Aorta (tissue), 5 donors: Measurements from ENCODE around the gene DHX15. TPM values are rescaled to one million over a fixed set of nuclear protein-coding genes. Genes with fewer than 3 reads are reported as not detected.

Experiments used
- ATAC-seq: fragments of 200-7000 bp; cut with Tn5 transposase; one replicate; pipeline ENCODE4 v1.9.1; 2022; ENCODE audit warnings: moderate library complexity; ENCODE audit not compliant: low FRiP score
- DNase-seq, 2 donors: peaks; one replicate each; pipeline ENCODE4 v3.0.0-alpha.2; 2020
- H3K27ac ChIP-seq, 2 donors: one replicate each; pipeline ENCODE4 v1.5.1; 2013; ENCODE audit warnings: low read length in 2 of 2, mild to moderate bottlenecking in 2 of 2, moderate library complexity in 2 of 2, control low read depth in 1 of 2, inconsistent platforms in 1 of 2, low read depth in 1 of 2
- H3K27me3 ChIP-seq, 2 donors: one replicate each; pipeline ENCODE4 v1.6.1; 2013; ENCODE audit warnings: control low read depth in 1 of 2, low read length in 1 of 2, mild to moderate bottlenecking in 1 of 2, moderate library complexity in 1 of 2; ENCODE audit not compliant: insufficient read depth in 2 of 2, control insufficient read depth in 1 of 2
- H3K36me3 ChIP-seq, 2 donors: one replicate each; pipeline ENCODE4 v1.6.1; 2013; ENCODE audit warnings: control low read depth in 1 of 2, low read length in 1 of 2, mild to moderate bottlenecking in 1 of 2; ENCODE audit not compliant: insufficient read depth in 2 of 2, control insufficient read depth in 1 of 2
- H3K4me1 ChIP-seq, 2 donors: one replicate each; pipeline ENCODE4 v1.6.1; 2013; ENCODE audit warnings: low read length in 2 of 2, control low read depth in 1 of 2, mild to moderate bottlenecking in 1 of 2, moderate library complexity in 1 of 2; ENCODE audit not compliant: insufficient read depth in 2 of 2, control insufficient read depth in 1 of 2
- H3K4me3 ChIP-seq, 2 donors: one replicate each; pipeline ENCODE4 v1.5.1; 2013; ENCODE audit warnings: low read length in 2 of 2, control low read depth in 1 of 2, mild to moderate bottlenecking in 1 of 2
- H3K9me3 ChIP-seq: one replicate; pipeline ENCODE4 v1.6.1; 2013; ENCODE audit warnings: mild to moderate bottlenecking, low read length; ENCODE audit not compliant: control insufficient read depth
- WGBS, 2 donors: extraction: QIAGEN DNeasy Blood & Tissue Kit; methylation state at CpG; one replicate each; pipeline ENCODE4 v1.1.7; 2013; 5-methylcytosine and 5-hydroxymethylcytosine counted together
- intact Hi-C, 2 donors: fragments of 100-400 bp; cut with DNase I; formaldehyde crosslinking; loops; one replicate each; pipeline versions ENCODE4 v1.14.2 to v1.15.0; 2022
- polyA plus RNA-seq, 2 donors: library from polyadenylated mRNA; stranded (reverse); fragments of 200-250 nt; gene quantifications; one replicate each; pipeline ENCODE4 v1.2.3, GENCODE V29; 2013
- total RNA-seq, 2 donors: library from RNA; stranded (reverse); fragmentation: NEBNext Ultra II Directional; extraction: Animal tissue kit (Norgen Biotek cat#: 25700); gene quantifications; one replicate each; pipeline ENCODE4 v1.2.1, GENCODE V29; 2021
- donor health status: healthy with polysubstance abuse.
- donor health status: Bipolar disorder and iron deficiency.
- donor health status: DM: no; HTN: no; CAD: no.
- donor health status: DM: no; HTN: no; CAD: no.
- donor health status: DM: yes; HTN: yes; CAD: no.

Gene DHX15
- total and polyA plus RNA-seq, 4 donors: 34.7 to 113 (median 82.5) TPM

- no peak for DNase-seq
- no peaks in the 10 kb centered on the region for H3K27me3 ChIP-seq
- no peak overlapping the region for H3K27ac ChIP-seq
- H3K4me1 ChIP-seq: peaks cover 6 to 8% of the 10 kb centered on the region in 2 donors
- H3K36me3 ChIP-seq: peaks cover 0 to 4% of the 10 kb centered on the region in 2 donors
- intact Hi-C loops: no loop called here
- H3K4me3 ChIP-seq: no peak overlapping the region
- no peaks in the 10 kb centered on the region for H3K9me3 ChIP-seq
- no peak for ATAC-seq
- 62 to 64% methylated on average over 3 of the region's 3 CpGs for WGBS, 2 donors
These were observed 23.4 kb downstream of the DHX15 start for GRCh38 chr4:24560868-24561368.

DNA sequence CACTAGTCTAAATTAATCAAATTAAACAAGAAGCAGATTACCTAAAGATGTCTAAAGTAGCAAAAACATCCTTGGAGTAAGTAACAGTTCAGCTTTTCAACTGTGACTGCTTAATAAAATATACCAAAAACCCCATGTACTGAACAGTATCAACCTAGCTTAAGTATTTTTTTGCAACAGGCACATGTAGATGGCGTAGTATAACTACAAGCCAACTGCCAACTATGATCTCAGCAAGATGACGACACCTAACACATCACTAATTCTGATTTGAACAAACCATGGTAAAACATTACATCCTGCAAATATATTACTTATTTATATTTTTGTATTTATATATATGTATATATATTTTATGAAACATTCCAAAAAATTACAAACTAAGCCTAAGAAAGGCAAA lies 24.5 kb downstream of the DHX15 start:
- ATAC-seq (no peak), DNase-seq (no peak)
- Histone ChIP-seq H3K27me3 (no peaks in the 10 kb centered on the region), H3K4me1 (peaks cover 6 to 8% of the 10 kb centered on the region in 2 donors), H3K4me3 (no peak overlapping the region), H3K27ac (no peak overlapping the region), H3K36me3 (peaks cover 0 to 4% of the 10 kb centered on the region in 2 donors), H3K9me3 (no peaks in the 10 kb centered on the region)
- intact Hi-C loops: loop anchor here in 1 of 2 donors (10.0 kb wide), 1 partner anchor 245 kb away; no protein-coding TSS in a partner anchor
- 14 to 29% methylated on average over 2 of the region's 2 CpGs for WGBS, 2 donors

DNA sequence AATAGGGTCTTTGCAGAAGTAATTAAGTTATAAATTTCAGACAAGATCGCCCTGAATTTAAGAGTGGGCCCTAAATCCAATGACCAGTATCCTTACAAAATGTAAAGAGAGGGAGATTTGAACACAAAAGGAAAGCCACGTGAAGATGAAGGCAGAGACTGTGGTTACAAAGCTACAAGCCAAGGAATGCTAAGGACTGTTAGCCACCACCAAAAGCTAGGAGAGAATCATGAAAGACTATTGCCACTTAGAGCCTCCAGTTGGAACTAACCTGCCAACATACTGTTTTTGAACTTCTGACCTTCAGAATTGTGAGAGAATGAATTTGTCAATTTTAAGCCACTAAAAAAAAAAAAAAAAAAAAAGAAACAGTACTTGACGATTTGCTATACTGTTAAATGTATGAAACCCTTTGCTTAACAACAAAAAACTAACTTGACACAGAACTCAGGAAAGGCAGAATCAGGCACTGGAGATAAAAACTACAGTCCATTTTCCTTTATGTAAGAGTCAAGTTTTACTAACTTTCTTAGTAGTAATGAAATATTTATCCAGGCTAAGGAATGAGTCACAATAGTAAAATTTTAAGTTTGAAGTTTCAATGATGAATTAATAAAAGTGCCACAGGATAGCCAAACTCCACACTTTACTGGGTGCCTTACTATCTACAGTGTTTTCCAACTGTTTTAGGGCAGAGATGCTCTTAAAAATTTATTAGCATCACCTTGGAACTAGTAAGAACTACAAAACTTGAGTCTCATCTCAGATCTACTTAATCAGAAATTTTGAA lies 25.1 kb downstream of the DHX15 start:
- 63 to 67% methylated on average over 3 of the region's 3 CpGs for WGBS, 2 donors
- DNase-seq (no peak), ATAC-seq (no peak)
- no peaks in the 10 kb centered on the region for H3K9me3 ChIP-seq
- peaks cover 0 to 4% of the 10 kb centered on the region in 2 donors for H3K36me3 ChIP-seq
- peaks cover 4 to 6% of the 10 kb centered on the region in 2 donors for H3K4me1 ChIP-seq
- intact Hi-C loops: loop anchor here in 1 of 2 donors (10.0 kb wide), 1 partner anchor 246 kb away; no protein-coding TSS in a partner anchor
- no peaks in the 10 kb centered on the region for H3K27me3 ChIP-seq
- no peak overlapping the region for H3K27ac ChIP-seq
- H3K4me3 ChIP-seq: no peak overlapping the region

DNA sequence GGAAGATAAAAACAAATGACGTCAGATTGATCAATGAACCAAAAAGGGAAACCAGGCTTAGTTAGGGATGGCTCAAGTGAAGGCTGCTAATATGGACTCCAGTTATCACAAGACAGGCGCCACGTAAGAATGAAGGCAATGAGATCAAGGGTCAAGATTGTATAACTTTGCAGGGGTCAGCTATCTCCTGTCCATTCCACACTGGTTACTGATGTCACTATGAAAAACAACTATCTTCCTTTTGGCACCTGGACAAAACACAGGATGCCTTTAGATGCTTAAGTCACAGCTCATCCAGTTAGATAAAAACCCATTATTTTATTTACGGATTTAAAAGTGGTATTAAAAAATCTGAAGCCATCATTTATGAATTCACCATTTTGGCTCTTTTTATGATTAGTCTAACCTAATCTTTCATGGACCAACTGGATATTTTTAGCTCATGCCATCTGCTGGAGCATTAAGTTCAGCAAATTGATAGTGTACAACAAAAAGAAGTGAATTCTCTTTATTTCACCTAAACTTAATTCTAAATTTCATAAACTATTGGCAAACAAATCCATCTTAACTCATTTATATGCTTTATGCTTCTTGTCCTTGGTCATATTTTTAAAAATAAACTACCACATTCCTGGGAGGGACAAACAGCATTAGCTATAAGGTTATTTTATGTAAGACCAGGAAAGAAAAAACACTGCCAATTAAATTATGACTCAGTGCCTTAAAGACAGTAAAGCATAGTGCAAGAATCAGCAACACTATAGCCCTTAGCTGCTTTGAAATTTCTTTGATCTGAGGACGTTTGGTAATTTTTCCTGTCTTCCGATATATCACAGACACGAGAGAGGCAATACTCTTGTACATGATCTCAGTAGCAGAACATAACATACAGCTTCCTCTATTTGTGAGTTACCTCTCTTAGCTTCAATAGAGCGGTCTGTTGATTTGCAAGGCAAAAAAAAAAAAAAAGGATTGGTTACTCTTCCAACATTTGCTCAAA lies 27.0 kb downstream of the DHX15 start:
- ATAC-seq (no peak), DNase-seq (no peak)
- Histone ChIP-seq H3K9me3 (no peaks in the 10 kb centered on the region), H3K27me3 (no peaks in the 10 kb centered on the region), H3K4me1 (peaks cover 3 to 6% of the 10 kb centered on the region in 2 donors), H3K27ac (no peak overlapping the region), H3K36me3 (peaks cover 0 to 4% of the 10 kb centered on the region in 2 donors), H3K4me3 (no peak overlapping the region)
- WGBS, 2 donors: 66 to 68% methylated on average over 8 of the region's 8 CpGs
- intact Hi-C loops: loop anchor here in 1 of 2 donors (10.0 kb wide), 1 partner anchor 247 kb away; no protein-coding TSS in a partner anchor

GRCh38 chr4:24551492-24552289 lies 32.7 kb downstream of the DHX15 start:
- no peaks in the 10 kb centered on the region for H3K4me1 ChIP-seq
- H3K9me3 ChIP-seq: no peaks in the 10 kb centered on the region
- no peaks in the 10 kb centered on the region for H3K27me3 ChIP-seq
- DNase-seq: no peak
- WGBS, 2 donors: 44 to 60% methylated on average over 2 of the region's 2 CpGs
- no peak overlapping the region for H3K27ac ChIP-seq
- no peaks in the 10 kb centered on the region for H3K36me3 ChIP-seq
- ATAC-seq: no peak
- intact Hi-C loops: loop anchor here in 1 of 2 donors (10.0 kb wide), 1 partner anchor 253 kb away; no protein-coding TSS in a partner anchor
- H3K4me3 ChIP-seq: no peak overlapping the region

DNA sequence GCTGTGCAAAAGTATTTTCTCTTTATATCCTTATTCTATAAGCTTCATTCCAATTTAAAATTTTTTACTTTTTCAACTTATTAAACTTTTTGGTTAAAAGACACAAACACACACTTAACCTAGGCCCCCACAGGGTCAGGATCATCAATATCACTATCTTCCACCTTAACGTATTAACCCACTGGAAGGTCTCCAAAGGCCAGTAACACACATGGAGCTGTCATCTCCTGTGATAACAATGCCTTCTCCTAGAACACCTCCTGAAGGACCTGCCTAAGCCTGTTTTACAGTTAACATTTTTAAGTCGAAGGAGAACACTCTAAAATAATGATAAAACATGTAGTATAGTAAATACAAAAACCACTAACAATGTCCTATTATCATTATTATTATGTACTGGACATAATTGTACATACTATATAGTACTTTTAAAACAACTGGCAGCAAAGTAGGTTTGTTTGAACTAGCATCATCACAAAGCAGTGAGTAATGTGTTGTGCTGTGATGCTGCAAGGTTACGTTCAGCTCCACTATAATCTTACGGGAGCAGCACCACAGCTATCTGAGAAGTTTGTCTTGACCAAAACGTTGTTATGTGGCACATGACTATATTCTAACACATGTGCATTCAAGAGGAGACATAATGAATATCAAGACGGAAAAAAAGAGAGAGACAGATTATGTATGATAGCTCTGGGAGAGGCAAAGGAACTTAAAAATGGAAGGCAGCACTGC lies 33.7 kb downstream of the DHX15 start:
- DNase-seq: no peak
- Histone ChIP-seq H3K9me3 (no peaks in the 10 kb centered on the region), H3K4me1 (no peaks in the 10 kb centered on the region), H3K36me3 (no peaks in the 10 kb centered on the region), H3K27me3 (no peaks in the 10 kb centered on the region), H3K4me3 (no peak overlapping the region), H3K27ac (no peak overlapping the region)
- intact Hi-C loops: loop anchor here in 1 of 2 donors (10.0 kb wide), 1 partner anchor 254 kb away; no protein-coding TSS in a partner anchor
- ATAC-seq: no peak
- 70 to 73% methylated on average over 6 of the region's 6 CpGs for whole genome bisulfite sequencing, 2 donors

DNA sequence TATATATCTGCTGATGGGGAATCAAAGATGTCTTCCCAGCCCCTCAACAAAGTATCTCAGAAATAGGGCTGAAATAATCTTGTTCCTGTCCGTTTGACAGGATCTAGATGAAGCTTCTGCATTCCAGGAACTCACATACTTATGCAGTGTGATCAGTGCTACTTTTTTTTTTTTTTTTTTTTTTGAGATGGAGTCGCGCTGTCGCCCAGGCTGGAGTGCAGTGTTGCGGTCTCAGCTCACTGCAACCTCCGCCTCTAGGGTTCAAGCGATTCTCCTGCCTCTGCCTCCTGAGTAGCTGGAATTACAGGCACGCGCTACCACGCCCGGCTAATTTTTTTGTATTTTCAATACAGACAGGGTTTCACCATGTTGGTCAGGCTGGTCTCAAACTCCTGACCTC lies 36.4 kb downstream of the DHX15 start:
- no peak overlapping the region for H3K27ac ChIP-seq
- no peak overlapping the region for H3K4me3 ChIP-seq
- intact Hi-C loops: no loop called here
- ATAC-seq (no peak), DNase-seq (no peak)
- no peaks in the 10 kb centered on the region for H3K36me3 ChIP-seq
- H3K9me3 ChIP-seq: no peaks in the 10 kb centered on the region
- H3K4me1 ChIP-seq: peaks cover 2 to 3% of the 10 kb centered on the region in 2 donors
- WGBS, 2 donors: 88 to 91% methylated on average over 11 of the region's 11 CpGs
- H3K27me3 ChIP-seq: no peaks in the 10 kb centered on the region
